Activated CD4-positive, alpha-beta T cell treated with anti-CD3 and anti-CD28 coated beads for 4 hours (primary cell): ENCODE measurements around the gene CTSK.
A peak's percentile ranks its signal among the peaks of the same experiment; 100 is the strongest.
"Not testable (repeated sequence)": the region's sequence is repeated elsewhere in the genome, so short reads cannot be mapped to it uniquely, and the experiment has no call there.

Source experiments
- DNase-seq, 2 donors: peaks; one replicate each; pipeline ENCODE4 v3.0.0-alpha.2; 2020

CTSK gene

GRCh38 chr1:150808121-150808520 lies at the start of gene CTSK:
CTSK (minus strand) TSS chr1:150808260; CDS start chr1:150806805, 1,455 bp downstream.
- no peak for DNase-seq

GRCh38 chr1:150852734-150853133 lies 44.7 kb upstream of the CTSK start:
- not testable (repeated sequence) for DNase-seq

DNA sequence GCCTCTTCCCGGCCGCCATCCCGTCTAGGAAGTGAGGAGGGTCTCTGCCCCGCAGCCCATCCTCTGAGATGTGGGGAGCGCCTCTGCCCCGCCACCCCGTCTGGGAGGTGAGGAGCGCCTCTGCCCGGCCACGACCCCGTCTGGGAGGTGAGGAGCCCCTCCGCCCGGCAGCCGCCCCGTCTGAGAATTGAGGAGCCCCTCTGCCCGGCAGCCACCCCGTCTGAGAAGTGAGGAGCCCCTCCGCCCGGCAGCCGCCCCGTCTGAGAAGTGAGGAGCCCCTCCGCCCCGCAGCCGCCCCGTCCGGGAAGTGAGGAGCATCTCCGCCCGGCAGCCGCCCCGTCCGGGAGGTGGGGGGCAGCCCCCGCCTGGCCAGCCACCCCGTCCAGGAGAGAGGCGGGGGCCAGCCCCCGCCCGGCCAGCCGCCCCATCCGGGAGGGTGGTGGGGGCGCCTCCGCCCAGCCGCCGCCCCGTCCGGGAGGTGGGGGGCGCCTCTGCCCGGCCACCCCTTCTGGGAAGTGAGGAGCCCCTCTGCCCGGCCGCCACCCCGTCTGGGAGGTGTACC lies 42.8 kb upstream of the CTSK start:
- not testable (repeated sequence) for DNase-seq

- DNase-seq: no peak
These were observed 38.5 kb upstream of the CTSK start for GRCh38 chr1:150846473-150847146.

- DNase-seq: no peak
These were observed 35.4 kb upstream of the CTSK start for GRCh38 chr1:150843474-150843873.

- DNase-seq: no peak
These were observed 34.9 kb upstream of the CTSK start for GRCh38 chr1:150842964-150843363.

GRCh38 chr1:150842343-150842742 lies 34.3 kb upstream of the CTSK start:
- no peak for DNase-seq

DNA sequence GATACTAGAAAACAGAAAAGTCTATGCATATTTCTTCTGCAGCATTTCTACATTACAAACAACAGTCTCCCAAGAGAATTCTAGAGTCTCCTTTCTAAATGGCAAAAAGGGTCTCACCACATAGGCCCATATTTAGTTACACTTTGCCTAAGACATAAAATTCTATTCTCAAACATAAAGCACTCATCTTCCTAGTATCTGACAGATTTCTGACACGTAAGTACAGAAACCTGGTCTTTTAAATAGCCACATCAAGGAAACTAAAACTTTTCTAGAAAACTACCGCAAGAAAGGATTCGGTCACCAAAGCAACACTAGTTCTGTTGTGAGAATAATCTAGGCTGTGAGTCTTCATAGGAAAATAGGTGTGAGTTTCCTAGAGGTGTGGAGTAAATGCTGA lies 33.6 kb upstream of the CTSK start:
- DNase-seq: no peak

GRCh38 chr1:150840850-150841249 lies 32.8 kb upstream of the CTSK start:
- not testable (repeated sequence) for DNase-seq

DNA sequence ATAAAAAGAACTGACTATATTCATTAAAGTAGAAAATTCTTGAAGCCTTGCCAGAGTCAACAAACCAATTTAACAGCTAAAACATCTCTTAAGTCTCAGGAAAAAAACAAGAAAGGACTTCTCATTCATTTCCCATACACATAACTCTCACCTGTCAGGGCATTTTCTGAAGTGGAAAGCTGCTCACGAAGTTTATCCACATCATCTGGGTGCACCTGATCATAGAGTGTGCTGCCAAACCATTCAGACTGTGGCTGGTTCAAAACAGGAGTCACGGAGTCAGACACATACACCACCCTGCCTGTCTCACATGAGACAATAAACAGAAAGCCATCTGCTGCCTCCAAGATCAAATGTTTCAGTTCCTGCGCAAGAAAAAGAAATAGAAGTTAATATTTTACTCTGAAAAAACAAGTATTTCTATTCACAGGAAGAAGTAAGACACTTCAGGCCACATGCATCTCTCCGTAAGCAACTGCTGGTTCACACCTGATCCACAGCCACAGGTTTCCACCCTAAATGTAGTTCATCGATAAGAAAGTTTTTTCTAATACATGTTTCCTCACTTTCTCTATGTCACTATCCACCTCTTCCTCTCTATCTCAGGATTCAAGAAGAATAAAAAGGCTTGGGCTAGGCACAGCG lies 28.2 kb upstream of the CTSK start:
- DNase-seq: no peak

DNA sequence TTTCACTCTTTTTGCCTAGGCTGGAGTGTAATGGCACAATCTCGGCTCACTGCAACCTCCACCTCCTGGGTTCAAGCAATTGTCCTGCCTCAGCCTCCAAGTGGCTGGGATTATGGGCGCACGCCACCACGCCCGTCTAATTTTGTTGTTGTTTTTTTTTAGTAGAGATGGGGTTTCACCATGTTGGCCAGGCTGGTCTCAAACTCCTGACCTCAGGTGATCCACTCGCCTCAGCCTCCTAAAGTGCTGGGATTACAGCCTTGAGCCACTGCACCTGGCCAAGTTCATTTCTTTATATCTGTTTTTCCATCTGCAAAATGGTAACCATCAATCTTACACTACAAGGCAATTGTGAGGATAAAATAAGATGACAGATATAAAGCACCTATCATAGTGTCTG lies 25.9 kb upstream of the CTSK start:
- not testable (repeated sequence) for DNase-seq

- no peak for DNase-seq
These were observed 24.5 kb upstream of the CTSK start for GRCh38 chr1:150832597-150832996.

- DNase-seq: no peak
These were observed 21.7 kb upstream of the CTSK start for GRCh38 chr1:150829751-150830150.

DNA sequence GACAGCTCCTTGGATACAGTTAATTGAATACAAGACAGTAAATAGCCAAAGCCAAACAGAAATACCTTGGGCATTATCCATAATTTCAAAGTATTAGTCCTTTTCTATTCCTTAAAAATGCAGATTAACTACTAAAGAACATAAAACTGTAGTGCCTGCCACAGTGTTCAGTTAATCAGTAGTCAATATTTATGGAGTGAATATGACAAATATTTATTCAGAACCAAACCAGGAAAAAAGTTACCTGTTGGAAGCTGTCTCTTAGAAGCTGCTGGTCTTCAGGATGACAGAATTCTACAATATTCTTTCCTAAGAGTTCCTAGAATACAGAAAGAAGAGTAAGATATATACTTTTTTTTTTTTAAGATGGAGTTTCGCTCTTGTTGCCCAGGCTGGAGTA lies 18.2 kb upstream of the CTSK start:
- no peak for DNase-seq

GRCh38 chr1:150820730-150821512 lies 12.9 kb upstream of the CTSK start:
- no peak for DNase-seq

DNA sequence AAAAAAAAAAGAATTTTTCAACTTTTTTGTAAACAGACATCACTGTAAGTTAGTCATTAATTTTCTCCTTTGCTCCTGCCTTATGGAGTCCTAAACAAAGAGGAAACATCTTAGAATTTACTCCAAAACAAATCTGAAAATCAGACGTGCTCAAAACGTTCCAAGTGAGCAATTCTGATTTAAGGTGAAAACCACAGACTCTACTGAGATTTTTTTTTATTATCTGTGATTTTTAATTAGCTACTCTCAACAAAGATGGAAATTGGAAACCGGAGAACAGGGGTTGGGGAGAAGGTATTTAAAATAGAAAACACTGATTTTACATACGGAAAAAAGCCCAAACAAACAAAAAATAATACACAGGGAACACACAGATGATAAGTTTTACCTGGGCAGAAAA lies 7.8 kb upstream of the CTSK start:
- DNase-seq: no peak

DNA sequence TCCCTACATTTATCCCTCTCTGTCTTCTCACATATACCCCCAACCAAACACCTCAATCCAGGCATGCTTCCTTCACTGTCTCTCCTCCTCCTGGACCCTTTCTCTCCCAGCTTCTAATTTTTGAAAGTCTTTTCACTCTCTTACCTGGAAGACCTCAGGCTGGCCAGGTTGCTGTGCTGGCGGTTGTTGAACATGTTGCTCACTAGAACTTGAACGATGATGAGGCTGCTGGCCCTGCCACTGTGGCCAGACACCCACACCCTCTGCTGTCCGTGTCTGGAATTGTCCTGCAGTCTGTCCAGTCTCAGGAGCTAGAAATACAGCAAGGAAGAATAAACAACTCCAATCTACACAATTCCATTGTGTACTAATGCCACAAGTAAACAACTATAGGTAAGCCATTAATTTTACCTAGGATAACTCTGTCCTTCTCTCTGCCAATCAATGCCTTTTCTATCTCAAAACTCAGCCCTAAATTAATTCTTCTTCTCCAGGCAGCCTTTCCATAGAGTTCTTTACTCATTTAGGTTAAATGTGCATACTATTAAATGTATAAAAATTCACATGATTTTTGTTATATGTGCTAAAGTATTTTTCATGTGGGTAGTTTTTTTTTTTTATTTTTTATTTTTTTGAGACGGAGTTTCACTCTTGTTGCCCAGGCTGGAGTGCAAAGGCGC lies 5.1 kb upstream of the CTSK start:
- DNase-seq: peak in 1 of 2 donors; percentile 1

DNA sequence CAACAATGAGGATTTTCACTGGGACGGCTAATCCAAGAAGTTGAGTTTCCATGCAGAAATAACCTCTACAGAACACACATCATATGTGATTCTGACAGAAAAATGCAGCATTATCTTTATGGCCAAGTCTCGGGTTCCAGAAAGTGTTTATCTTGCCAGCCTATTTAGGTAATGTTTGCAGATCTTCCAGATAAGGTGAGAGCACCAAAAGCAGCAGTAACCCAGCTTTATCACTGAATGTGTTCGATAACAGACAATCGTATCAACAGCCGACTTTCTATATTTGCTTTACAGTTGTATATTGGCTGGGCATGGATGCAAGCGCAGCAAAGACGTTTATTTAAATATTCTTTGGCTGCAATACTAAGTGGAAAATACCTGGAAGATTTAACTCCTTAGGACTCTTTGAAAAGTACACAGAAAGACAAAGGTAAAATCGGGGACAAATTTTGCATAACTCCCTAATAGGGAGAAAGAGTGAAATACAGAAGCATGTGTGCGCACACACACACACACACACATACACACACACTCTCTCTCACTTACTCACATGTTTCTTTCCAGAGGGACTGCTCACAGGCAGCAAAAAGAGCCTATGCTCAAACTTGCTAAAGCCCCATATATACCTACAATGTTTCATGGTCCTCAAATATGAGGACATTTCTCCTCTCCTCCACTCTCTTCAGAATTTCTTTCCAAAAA lies 3.0 kb upstream of the CTSK start:
- no peak for DNase-seq

- DNase-seq: no peak
These were observed 1.6 kb upstream of the CTSK start for GRCh38 chr1:150809651-150810050.

GRCh38 chr1:150808846-150809245 lies 786 bp upstream of the CTSK start:
- DNase-seq: no peak

- DNase-seq: no peak
These were observed 624 bp downstream of the CTSK start for GRCh38 chr1:150807249-150808023.

DNA sequence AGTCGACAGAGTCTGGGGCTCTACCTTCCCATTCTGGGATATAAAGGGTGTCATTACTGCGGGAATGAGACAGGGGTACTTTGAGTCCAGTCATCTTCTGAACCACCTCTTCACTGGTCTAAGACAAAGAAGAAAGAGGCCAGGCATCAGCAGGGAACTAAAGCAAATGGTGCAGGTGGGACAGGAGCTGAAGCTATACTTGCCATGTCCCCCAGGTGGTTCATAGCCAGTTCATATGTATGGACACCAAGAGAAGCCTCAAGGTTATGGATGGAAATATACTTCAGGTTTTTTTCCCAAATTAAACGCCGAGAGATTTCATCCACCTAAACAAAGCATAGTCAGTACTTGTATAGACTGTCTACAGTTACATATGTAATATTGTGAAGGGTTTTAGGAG lies 2.2 kb downstream of the CTSK start:
- DNase-seq: no peak
